ENCODE data around the gene MAD1L1.
"Not testable (repeated sequence)": the region's sequence is repeated elsewhere in the genome, so short reads cannot be mapped to it uniquely, and the experiment has no call there.

Gene MAD1L1

DNA sequence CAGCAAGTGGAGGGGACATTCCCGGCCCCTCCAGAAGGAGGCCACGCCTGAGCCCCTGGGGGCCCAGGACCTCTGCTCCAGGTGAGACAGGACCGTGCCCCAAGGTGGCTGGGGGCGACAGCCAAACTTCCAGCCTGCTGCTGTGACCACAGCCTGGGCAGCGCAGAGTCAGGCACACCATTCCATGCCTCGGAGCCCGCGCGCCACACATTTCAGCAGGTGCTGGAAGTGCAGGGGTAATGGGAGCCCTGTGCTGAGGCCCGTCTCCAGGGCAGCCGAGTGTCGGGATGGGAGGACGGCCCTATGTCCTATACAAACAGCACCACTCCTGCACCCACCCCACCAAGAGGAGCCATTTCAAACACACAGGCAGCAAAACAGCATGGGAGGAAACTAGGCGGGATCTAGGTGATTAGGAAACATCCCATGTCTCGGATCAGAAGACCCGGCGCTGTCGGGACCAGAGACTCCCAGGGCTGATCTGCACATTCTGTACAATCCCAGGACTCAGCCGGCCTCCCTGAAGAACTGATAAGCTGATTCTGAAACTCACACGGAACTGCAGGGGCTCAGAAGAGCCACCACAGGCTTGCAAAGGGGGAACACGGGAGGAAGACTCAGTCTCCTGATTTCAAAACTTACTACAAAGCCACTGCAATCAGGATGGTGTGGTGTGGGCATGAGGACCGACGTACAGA, 290.4 kb downstream of the MAD1L1 start:
- DNase-seq (ENCODE audit: low read depth) = no peak

DNA sequence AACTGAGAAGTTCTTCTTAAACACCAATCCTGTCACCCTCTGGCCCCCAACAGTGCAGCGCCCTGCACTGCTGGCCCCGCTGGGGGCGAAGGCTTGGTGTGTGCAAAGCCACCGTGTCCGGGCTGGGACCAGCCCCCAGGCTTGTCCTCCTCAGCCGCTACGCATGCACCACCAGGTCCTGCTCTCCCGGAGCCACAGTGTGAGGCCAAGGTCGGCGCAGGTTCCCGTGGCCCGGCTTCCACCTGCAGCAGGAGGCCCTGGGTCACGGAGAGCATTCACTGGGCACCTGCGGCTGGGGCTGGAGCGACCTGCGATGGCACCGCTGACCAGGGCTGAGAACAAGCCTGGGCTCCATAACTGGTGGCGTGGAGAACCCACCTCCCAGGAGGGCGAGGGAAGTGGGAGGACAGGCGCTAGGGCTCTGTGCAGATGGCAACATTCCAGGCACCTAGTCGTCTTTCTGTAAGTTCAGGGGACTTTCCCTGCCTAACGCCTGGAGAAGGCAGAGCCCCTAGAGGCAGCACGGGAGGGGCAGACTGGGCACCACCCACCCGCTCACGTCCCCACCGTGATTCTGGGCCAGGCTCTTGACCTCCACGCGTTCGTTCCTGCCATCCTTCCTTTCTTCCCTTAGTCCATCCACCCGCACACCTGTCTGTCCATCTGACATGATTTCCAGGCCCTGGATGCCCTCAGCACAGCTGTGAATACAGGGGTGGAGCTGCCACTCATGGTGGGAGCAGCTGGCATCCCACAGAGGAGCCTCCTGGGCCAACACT, 291.1 kb downstream of the MAD1L1 start:
- DNase-seq (ENCODE audit: low read depth) = no peak

- no peak for DNase-seq (ENCODE audit: low read depth)
Measured at GRCh38 chr7:1940863-1941262, 291.9 kb downstream of the MAD1L1 start.

- peak; percentile 91 for DNase-seq (ENCODE audit: low read depth)
Measured at GRCh38 chr7:1940402-1940786, 292.4 kb downstream of the MAD1L1 start.

DNA sequence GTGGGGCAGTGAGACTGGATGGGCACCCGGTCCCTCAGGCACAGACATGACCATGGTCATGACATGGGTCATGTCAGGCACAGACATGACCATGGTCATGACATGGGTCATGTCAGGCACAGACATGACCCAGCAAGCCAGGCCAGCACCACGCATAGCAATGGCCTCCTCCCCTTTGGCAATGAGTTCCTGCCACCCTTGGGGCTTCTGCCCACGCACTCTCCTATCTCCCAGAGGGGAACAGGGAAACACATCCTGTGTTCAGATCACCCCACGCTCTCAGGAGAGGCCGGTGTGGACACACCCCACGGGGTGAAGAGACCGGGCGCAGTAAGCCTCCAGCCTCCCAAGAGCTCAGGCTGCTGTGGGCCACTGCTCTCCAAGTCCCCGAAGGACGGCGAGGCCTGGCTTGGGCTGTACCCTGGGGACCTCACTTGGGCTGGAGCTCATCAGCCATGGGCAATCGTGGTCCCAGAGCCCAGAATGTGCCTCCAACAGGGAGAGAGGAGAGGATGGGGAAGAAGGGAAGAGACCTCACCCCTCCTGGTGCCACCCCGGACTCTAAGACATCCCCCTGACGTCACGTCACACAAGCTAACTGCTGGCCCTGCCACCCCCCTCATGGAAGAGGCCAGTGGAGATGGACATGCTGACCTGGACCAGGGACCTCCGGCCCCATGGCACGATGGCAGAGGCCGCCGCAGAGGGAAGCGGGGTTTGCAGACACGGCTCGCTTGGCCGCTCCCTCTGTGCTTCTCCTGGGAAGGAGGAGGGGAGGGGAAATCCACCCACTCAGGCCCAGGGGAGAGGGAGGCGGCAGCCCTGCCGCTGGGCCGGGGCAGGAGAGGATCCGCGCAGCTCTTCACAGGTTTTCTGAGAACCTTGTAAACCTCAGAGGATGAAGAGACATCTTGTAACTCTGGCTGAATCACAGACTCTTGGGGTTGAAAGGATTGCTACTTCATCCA, 293.0 kb downstream of the MAD1L1 start:
- DNase-seq (ENCODE audit: low read depth) = no peak

GRCh38 chr7:1938788-1939433, 293.8 kb downstream of the MAD1L1 start:
- no peak for DNase-seq (ENCODE audit: low read depth)

- DNase-seq (ENCODE audit: low read depth) = no peak
Measured at GRCh38 chr7:1937252-1937605, 295.5 kb downstream of the MAD1L1 start.

- DNase-seq (ENCODE audit: low read depth) = no peak
Measured at GRCh38 chr7:1936531-1937251, 296.1 kb downstream of the MAD1L1 start.

DNA sequence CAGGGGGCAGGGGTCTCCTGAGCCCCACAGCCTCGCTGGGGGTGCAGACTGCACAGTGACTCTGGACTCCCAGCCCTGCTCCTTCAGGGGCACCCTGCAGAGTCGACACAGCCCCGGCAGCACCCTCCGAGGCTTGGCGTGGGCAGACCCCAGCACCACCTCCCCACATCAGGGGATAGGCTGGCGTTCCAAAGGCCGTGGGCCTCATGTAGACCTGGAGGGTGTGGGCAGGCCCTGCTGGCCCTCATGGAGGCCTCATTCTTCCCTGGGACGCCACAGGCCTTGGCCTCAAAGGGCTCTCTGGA, 296.8 kb downstream of the MAD1L1 start:
- no peak for DNase-seq (ENCODE audit: low read depth)

DNA sequence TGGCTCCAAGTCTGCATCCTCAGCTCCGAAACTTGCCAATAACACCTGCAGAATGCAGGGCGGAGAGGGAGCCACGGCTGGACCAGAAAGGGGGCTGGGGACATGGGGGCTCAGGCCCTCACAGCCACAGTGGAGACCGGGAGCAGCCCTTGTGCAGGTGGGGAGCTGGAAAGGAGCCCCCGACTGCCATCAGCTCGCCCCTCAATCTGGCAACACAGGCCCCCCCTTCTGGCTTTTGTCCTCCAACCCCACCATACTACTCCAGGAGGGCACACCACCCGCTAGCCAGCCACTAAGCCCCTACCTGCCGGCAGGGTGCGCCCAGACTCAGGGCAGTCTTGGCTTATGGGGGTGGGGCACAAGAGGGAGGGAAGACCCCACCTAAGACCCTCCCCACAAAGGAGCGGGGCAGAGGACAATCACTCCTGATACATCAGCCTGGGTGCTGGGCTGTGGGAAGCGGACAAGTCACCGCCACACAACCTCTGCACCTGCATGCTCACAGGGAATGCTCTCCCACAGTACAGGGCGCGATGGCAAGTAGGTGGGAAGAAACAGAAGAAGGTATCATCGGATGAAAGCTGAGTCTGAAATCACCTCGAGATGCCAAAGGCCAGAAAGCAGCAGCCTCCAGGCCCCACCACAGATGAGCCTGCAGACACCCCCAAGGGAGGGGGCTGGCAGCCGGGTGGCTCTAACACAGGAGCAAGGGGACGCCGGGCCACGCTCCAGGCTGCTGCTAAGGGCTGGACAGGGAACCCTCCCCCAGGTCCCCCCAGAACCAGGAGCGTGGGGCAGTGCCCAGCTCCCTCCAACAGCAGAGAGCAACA, 297.4 kb downstream of the MAD1L1 start:
- no peak for DNase-seq (ENCODE audit: low read depth)

GRCh38 chr7:1934756-1935155, 298.0 kb downstream of the MAD1L1 start:
- DNase-seq (ENCODE audit: low read depth) = no peak

DNA sequence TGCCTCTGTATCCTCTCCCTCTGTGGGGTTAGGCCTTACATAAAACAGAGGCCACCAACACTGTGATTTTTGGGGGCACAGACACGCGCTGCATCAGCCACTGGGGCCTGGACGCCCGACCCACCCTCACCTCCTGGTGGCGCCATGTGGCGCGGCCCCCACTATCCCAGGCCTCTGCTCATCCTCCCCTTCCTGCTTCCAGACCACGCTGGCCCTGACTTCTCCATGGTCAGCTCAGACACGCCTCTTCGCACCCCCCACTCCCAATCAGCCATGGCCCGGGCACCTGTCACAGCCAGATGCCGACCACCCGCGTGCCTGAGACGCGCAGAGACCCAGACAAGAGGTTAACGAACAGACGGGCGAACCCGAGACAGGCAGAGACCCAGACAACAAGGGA, 298.7 kb downstream of the MAD1L1 start:
- DNase-seq (ENCODE audit: low read depth) = no peak

DNA sequence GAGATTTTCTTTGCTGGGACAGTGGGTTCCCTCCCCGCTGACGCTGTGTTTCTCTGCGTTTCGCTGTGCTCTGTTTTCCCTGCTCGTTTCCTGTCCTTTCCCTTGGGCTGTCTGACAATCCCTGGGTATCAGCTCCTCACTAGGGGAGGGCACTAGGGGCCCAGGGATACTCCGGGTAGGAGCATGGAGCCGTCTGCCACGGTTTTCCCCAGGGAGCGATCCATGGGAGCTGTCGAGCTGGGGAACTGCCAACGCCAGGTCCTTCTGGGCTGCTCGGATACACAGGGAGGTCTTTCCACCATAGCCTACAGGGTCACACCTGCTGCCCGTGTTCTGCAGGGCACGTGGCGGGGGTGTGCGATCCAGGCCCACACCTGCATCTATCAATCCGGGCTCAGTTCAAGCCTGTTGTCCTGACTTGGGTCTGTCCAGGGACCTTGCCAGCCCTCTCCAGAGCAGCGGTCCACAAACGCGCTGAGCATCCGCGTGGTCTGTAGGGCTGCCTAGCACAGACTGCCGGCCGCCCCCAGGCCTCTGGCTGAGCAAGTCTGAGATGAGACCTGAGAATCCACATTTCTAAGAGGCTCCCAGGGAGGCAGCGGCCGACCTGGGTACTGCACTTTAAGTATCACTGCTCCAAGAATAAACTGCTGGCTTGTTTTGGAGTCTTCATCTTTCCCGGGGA, 299.5 kb downstream of the MAD1L1 start:
- DNase-seq (ENCODE audit: low read depth) = no peak

GRCh38 chr7:1931951-1932270, 300.8 kb downstream of the MAD1L1 start:
- DNase-seq (ENCODE audit: low read depth) = no peak

GRCh38 chr7:1931256-1931950, 301.3 kb downstream of the MAD1L1 start:
- DNase-seq (ENCODE audit: low read depth) = no peak

GRCh38 chr7:1930381-1931065, 302.2 kb downstream of the MAD1L1 start:
- DNase-seq (ENCODE audit: low read depth) = no peak

DNA sequence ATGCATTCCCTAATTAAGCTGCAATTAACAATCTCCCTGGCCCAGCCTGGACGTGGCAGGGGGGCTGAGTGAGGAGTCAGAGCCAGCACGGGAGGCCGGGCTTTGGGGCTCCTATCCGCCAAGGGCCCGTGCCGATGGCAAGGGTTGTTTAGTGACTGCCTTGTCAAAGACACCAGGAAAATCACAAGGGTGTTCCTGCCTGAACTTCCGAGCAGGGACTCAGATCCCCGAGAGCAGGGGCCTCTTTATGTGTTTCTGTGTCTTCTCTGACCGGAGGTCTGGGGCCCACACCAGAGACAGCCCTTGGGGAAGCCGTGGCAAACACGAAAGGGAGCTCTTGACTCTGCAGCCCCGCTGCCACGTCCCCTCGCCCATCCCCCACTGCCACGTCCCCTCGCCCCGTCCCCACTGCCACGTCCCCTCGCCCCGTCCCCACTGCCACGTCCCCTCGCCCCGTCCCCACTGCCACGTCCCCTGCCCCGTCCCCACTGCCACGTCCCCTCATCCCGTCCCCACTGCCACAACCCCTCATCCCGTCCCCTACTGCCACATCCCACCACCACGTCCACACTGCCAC, 303.3 kb downstream of the MAD1L1 start:
- DNase-seq (ENCODE audit: low read depth) = not testable (repeated sequence)

- DNase-seq (ENCODE audit: low read depth) = no peak
Measured at GRCh38 chr7:1928645-1929348, 303.9 kb downstream of the MAD1L1 start.

Data from T-helper 22 cell (primary cell).